Measurements from ENCODE around the gene NQO2. TPM values are rescaled to one million over a fixed set of nuclear protein-coding genes. Genes with fewer than 3 reads are reported as not detected.
A peak's percentile ranks its signal among the peaks of the same experiment; 100 is the strongest.

Gene NQO2
- total and polyA plus RNA-seq, 2 donors (not counting 1 experiment from before 2014, with no cell fraction given): 6.2 to 21.5 TPM

GRCh38 chr6:2989332-2990247, 10.1 kb upstream of the NQO2 start:
- H3K4me3 Mint-ChIP-seq: peak overlapping the region; percentile 98
- peak overlapping the region; percentile 79 to 93 (median 91) for H3K4me3 ChIP-seq (ENCODE audit: control extremely low read depth in 1 of 5, extremely low read depth in 1 of 5, insufficient read depth in 1 of 5, low read depth in 2 of 5, low read length in 4 of 5)
- H2AFZ ChIP-seq (ENCODE audit: insufficient read depth, low read depth, low read length, poor library complexity, severe bottlenecking): peak overlapping the region; percentile 85
- H3K9me3 ChIP-seq (ENCODE audit: control extremely low read depth in 1 of 3, control insufficient read depth in 2 of 3, insufficient read depth in 1 of 3, low read length in 2 of 3): no peaks in the 10 kb centered on the region
- ChIA-PET POLR2A (interaction anchor here (0.6 to 3.0 kb wide), 22 partner anchors 10 to 224 kb away, joined by 3 to 23 read pairs (median 4); partner anchors contain the start of genes RIPK1, SERPINB1, SERPINB6 and WRNIP1), CTCF (interaction anchor here (0.7 to 6.2 kb wide), 43 partner anchors 8 to 261 kb away, joined by 3 to 103 read pairs (median 5); partner anchors contain the start of genes NQO2, RIPK1, SERPINB1 and SERPINB6)
- peak; percentile 98 for DNase-seq
- H3K27ac ChIP-seq (ENCODE audit: low read length in 2 of 2): peak overlapping the region; percentile 94 to 97
- peak overlapping the region; percentile 100 for H3K27ac Mint-ChIP-seq
- H3K4me2 ChIP-seq (replicated peaks; ENCODE audit: low read depth, low read length, poor library complexity, severe bottlenecking): peak overlapping the region; percentile 78
- H3K36me3 ChIP-seq (replicated peaks in 1 of 2; ENCODE audit: control extremely low read depth in 1 of 2, control insufficient read depth in 1 of 2, extremely low read depth in 1 of 2, insufficient read depth in 2 of 2, low read length in 1 of 2): no peaks in the 10 kb centered on the region
- peak; percentile 66 for ATAC-seq (ENCODE audit: low read depth)
- H3K27me3 ChIP-seq (replicated peaks in 1 of 4; ENCODE audit: control extremely low read depth in 1 of 4, control insufficient read depth in 3 of 4, insufficient read depth in 4 of 4, low read length in 3 of 4): no peaks in the 10 kb centered on the region
- no peaks in the 10 kb centered on the region for H3K79me2 ChIP-seq (ENCODE audit: control insufficient read depth, insufficient read depth, low read length)
- intact Hi-C loops (cut with micrococcal nuclease): loop anchor here (1.0 to 5.0 kb wide), 13 partner anchors 10 to 1028 kb away; partner anchors contain the start of genes BPHL, NQO2, SERPINB1 and WRNIP1
- peaks cover 10 to 22% of the 10 kb centered on the region in 2 donors for H3K4me1 ChIP-seq (ENCODE audit: control insufficient read depth in 2 of 2, insufficient read depth in 2 of 2, low read length in 2 of 2)
- WGBS (ENCODE audit: insufficient coverage): under 1% methylated on average over 10 of the region's 22 CpGs
- peaks cover 25% of the 10 kb centered on the region for H3K4me1 Mint-ChIP-seq
- no peaks in the 10 kb centered on the region for H3K9me3 Mint-ChIP-seq (ENCODE audit: insufficient read depth)
- H4K20me1 ChIP-seq (ENCODE audit: control insufficient read depth, insufficient read depth, low read length, poor library complexity, severe bottlenecking): no peaks in the 10 kb centered on the region
- peak overlapping the region; percentile 85 for H3K9ac ChIP-seq (ENCODE audit: low read length)
- peak; percentile 58 for TF ChIP-seq CTCF (IDR thresholded peaks at IDR 0.05)
- TF ChIP-seq EZH2 (IDR thresholded peaks at IDR 0.05; ENCODE audit: borderline replicate concordance, insufficient read depth, low read depth, low read length, poor library complexity, severe bottlenecking): no peak
- no peaks in the 10 kb centered on the region for H3K27me3 Mint-ChIP-seq
